HepG2 (cell line): ENCODE measurements around the gene ZNF26. TPM values are rescaled to one million over a fixed set of nuclear protein-coding genes. Genes with fewer than 3 reads are reported as not detected.

Source experiments
- FOXA3 ChIP-seq: IDR thresholded peaks from 2 replicates; pipeline ENCODE4 v1.6.1; 2016; ENCODE audit warnings: missing genetic modification reagents, missing compliant biosample characterization
- HDAC2 ChIP-seq: sonication (generic); formaldehyde crosslinking; IDR thresholded peaks from 2 replicates; pipeline ENCODE4 v1.4.0; 2020; ENCODE audit warnings: missing genetic modification reagents
- HOXA9 ChIP-seq: sonication (generic); formaldehyde crosslinking; IDR thresholded peaks from 2 replicates; pipeline ENCODE4 v1.8.1; 2022; ENCODE audit warnings: missing genetic modification reagents, mild to moderate bottlenecking, moderate library complexity, borderline replicate concordance
- TMF1 ChIP-seq: sonication (generic); formaldehyde crosslinking; IDR thresholded peaks from 2 replicates; pipeline ENCODE4 v1.8.1; 2022; ENCODE audit warnings: low read depth, missing genetic modification reagents
- TSC22D2 ChIP-seq: sonication (generic); formaldehyde crosslinking; IDR thresholded peaks from 2 replicates; pipeline ENCODE4 v1.5.1; 2020; ENCODE audit warnings: missing genetic modification reagents, mild to moderate bottlenecking, borderline replicate concordance
- ZNF234 ChIP-seq: sonication (generic); formaldehyde crosslinking; conservative IDR thresholded peaks from 2 replicates; pipeline ENCODE4 v1.5.1; 2020; ENCODE audit warnings: mild to moderate bottlenecking, missing genetic modification reagents
- ZNF350 ChIP-seq: sonication (generic); formaldehyde crosslinking; IDR thresholded peaks from 2 replicates; pipeline ENCODE4 v1.4.0; 2020; ENCODE audit warnings: mild to moderate bottlenecking, low read depth, missing genetic modification reagents, borderline replicate concordance
- ZNF441 ChIP-seq: sonication (generic); formaldehyde crosslinking; IDR thresholded peaks from 2 replicates; pipeline ENCODE4 v1.7.0; 2021; ENCODE audit warnings: missing genetic modification reagents, borderline replicate concordance
- ZNF549 ChIP-seq: sonication (generic); formaldehyde crosslinking; IDR thresholded peaks from 2 replicates; pipeline ENCODE4 v1.5.0; 2020; ENCODE audit warnings: missing genetic modification reagents
- ZNF562 ChIP-seq: sonication (generic); formaldehyde crosslinking; IDR thresholded peaks from 2 replicates; pipeline ENCODE4 v1.8.0; 2022; ENCODE audit warnings: missing genetic modification reagents, borderline replicate concordance
- ZNF563 ChIP-seq: sonication (generic); formaldehyde crosslinking; IDR thresholded peaks from 2 replicates; pipeline ENCODE4 v1.8.0; 2022; ENCODE audit warnings: mild to moderate bottlenecking, moderate library complexity, missing genetic modification reagents
- polyA plus RNA-seq, 8 experiments: library from polyadenylated mRNA; depleted of rRNA in 3 of 8; stranded (reverse) in 7 of 8; unstranded in 1 of 8; fragments of >200 nt; fragmentation: Illumina TruSeq in 4 of 8; extraction: Trizol in 4 of 8; gene quantifications; 2 replicates each; pipeline versions ENCODE4 v1.2.1 to v1.2.3, GENCODE V29; 2011 to 2016; ENCODE audit warnings: low read depth in 4 of 8, missing spikeins in 1 of 8, mixed read lengths in 1 of 8; ENCODE audit not compliant: insufficient read depth in 1 of 8
- total RNA-seq, 5 experiments: library from RNA; depleted of rRNA; stranded (reverse); fragments of >200 nt; fragmentation: Illumina TruSeq; extraction: Trizol; gene quantifications; 2 replicates each; pipeline ENCODE4 v1.2.3, GENCODE V29; 2016; ENCODE audit warnings: low read depth in 1 of 5
- TF ChIP-seq, protein P1 (sequence below): sonication (generic); formaldehyde crosslinking; IDR thresholded peaks from 2 replicates; pipeline ENCODE4 v1.4.0; 2020; ENCODE audit warnings: missing genetic modification reagents, low read depth, mild to moderate bottlenecking, borderline replicate concordance
- TF ChIP-seq, protein P2 (sequence below): sonication (generic); formaldehyde crosslinking; IDR thresholded peaks from 2 replicates; pipeline ENCODE4 v1.4.0; 2020; ENCODE audit warnings: mild to moderate bottlenecking, missing genetic modification reagents
- TF ChIP-seq, protein P3 (sequence below): sonication (generic); formaldehyde crosslinking; IDR thresholded peaks from 2 replicates; pipeline ENCODE4 v1.8.0; 2022; ENCODE audit warnings: missing genetic modification reagents, mild to moderate bottlenecking, borderline replicate concordance
- TF ChIP-seq, protein P4 (sequence below): sonication (generic); formaldehyde crosslinking; IDR thresholded peaks from 2 replicates; pipeline ENCODE4 v1.4.0; 2020; ENCODE audit warnings: mild to moderate bottlenecking, low read depth, missing genetic modification reagents
- TF ChIP-seq, protein P5 (sequence below): sonication (generic); formaldehyde crosslinking; IDR thresholded peaks from 2 replicates; pipeline ENCODE4 v1.4.0; 2020; ENCODE audit warnings: missing genetic modification reagents
- TF ChIP-seq, protein P6 (sequence below): sonication (generic); formaldehyde crosslinking; IDR thresholded peaks from 2 replicates; pipeline ENCODE4 v1.5.0; 2020; ENCODE audit warnings: missing genetic modification reagents

The ZNF26 gene
- total and polyA plus RNA-seq, 2 of the 13 experiments (the other 11 are each of a cell fraction or from before 2014, with no cell fraction given): 3.8 to 6.5 TPM

DNA sequence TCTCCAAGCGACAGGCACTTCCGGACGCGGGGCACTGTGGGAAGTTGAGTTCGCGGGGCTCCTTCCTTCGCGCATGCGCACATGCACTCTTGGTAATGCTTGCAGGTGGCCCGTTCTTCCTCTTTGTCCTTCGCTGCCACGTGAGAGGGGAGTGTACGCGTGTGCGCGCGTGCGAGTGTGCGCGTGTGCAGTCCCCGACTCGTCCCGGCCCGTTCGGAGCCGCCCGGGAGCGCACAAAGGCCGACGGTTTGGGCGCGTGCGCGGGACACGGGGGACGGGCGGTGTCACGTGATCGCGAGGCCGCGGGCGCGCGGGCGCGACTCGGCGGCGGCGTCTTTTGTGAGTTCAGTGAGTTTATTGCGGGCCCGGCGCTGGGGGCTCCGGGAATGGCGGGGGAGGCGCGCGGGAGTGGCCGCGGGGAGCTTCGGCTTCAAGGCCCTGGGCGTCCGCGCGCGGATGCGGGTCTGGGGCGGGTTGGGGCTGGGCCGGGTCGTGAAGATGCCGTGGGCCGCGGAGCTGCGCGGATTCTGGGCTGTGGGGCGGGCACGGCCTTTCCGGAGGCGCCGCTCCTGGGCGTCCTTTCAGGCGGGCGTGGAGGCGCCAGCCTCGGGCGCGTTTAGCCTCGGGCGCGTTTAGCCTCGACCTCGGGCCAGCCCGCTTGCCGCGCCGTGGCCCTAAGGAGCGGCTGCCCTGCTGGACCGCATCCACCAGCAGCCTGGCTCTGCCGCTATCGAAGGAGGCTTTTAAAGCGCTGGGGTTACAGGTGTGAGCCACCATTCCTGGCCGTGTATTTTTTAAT, 51.2 kb downstream of the ZNF26 start, which contains the start of gene ZNF84 (continued):
- TF ChIP-seq, protein P1, sequence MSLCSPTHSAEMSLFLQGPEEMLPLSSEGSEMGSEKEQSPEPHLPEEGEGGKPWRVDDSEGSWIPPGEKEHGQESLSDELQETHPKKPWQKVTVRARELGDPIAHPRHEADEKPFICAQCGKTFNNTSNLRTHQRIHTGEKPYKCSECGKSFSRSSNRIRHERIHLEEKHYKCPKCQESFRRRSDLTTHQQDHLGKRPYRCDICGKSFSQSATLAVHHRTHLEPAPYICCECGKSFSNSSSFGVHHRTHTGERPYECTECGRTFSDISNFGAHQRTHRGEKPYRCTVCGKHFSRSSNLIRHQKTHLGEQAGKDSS (CRISPR knock-in tag): peak; percentile 88; the same call in 1 of the 2 replicates
- TF ChIP-seq ZNF563: peak; percentile 97; the same call in 1 of the 2 replicates
- TF ChIP-seq, protein P2, sequence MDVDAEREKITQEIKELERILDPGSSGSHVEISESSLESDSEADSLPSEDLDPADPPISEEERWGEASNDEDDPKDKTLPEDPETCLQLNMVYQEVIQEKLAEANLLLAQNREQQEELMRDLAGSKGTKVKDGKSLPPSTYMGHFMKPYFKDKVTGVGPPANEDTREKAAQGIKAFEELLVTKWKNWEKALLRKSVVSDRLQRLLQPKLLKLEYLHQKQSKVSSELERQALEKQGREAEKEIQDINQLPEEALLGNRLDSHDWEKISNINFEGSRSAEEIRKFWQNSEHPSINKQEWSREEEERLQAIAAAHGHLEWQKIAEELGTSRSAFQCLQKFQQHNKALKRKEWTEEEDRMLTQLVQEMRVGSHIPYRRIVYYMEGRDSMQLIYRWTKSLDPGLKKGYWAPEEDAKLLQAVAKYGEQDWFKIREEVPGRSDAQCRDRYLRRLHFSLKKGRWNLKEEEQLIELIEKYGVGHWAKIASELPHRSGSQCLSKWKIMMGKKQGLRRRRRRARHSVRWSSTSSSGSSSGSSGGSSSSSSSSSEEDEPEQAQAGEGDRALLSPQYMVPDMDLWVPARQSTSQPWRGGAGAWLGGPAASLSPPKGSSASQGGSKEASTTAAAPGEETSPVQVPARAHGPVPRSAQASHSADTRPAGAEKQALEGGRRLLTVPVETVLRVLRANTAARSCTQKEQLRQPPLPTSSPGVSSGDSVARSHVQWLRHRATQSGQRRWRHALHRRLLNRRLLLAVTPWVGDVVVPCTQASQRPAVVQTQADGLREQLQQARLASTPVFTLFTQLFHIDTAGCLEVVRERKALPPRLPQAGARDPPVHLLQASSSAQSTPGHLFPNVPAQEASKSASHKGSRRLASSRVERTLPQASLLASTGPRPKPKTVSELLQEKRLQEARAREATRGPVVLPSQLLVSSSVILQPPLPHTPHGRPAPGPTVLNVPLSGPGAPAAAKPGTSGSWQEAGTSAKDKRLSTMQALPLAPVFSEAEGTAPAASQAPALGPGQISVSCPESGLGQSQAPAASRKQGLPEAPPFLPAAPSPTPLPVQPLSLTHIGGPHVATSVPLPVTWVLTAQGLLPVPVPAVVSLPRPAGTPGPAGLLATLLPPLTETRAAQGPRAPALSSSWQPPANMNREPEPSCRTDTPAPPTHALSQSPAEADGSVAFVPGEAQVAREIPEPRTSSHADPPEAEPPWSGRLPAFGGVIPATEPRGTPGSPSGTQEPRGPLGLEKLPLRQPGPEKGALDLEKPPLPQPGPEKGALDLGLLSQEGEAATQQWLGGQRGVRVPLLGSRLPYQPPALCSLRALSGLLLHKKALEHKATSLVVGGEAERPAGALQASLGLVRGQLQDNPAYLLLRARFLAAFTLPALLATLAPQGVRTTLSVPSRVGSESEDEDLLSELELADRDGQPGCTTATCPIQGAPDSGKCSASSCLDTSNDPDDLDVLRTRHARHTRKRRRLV (CRISPR knock-in tag): no peak
- TF ChIP-seq FOXA3 (CRISPR knock-in tag): peak; percentile 63
- TF ChIP-seq ZNF549: no peak
- TF ChIP-seq ZNF441 (CRISPR knock-in tag): peak; percentile 84; the same call in 1 of the 2 replicates
- TF ChIP-seq HDAC2: peak; percentile 72
- TF ChIP-seq TMF1 (CRISPR knock-in tag): peak; percentile 47; the same call in 1 of the 2 replicates
- TF ChIP-seq ZNF562 (CRISPR knock-in tag): peak; percentile 74; the same call in 1 of the 2 replicates
- 0 out of 2 replicates have a peak, but pooled peaks have one; percentile 42 for TF ChIP-seq ZNF234 (CRISPR knock-in tag)
- TF ChIP-seq, protein P3, sequence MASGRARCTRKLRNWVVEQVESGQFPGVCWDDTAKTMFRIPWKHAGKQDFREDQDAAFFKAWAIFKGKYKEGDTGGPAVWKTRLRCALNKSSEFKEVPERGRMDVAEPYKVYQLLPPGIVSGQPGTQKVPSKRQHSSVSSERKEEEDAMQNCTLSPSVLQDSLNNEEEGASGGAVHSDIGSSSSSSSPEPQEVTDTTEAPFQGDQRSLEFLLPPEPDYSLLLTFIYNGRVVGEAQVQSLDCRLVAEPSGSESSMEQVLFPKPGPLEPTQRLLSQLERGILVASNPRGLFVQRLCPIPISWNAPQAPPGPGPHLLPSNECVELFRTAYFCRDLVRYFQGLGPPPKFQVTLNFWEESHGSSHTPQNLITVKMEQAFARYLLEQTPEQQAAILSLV: peak; percentile 64
- TF ChIP-seq HOXA9 (CRISPR knock-in tag): peak; percentile 91
- TF ChIP-seq TSC22D2 (CRISPR knock-in tag): peak; percentile 79; the same call in 1 of the 2 replicates
- peak; percentile 82; the same call in 1 of the 2 replicates for TF ChIP-seq ZNF350 (CRISPR knock-in tag)
- TF ChIP-seq, protein P4, sequence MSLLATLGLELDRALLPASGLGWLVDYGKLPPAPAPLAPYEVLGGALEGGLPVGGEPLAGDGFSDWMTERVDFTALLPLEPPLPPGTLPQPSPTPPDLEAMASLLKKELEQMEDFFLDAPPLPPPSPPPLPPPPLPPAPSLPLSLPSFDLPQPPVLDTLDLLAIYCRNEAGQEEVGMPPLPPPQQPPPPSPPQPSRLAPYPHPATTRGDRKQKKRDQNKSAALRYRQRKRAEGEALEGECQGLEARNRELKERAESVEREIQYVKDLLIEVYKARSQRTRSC (CRISPR knock-in tag): 0 out of 2 replicates have a peak, but pooled peaks have one; percentile 67
- TF ChIP-seq, protein P5, sequence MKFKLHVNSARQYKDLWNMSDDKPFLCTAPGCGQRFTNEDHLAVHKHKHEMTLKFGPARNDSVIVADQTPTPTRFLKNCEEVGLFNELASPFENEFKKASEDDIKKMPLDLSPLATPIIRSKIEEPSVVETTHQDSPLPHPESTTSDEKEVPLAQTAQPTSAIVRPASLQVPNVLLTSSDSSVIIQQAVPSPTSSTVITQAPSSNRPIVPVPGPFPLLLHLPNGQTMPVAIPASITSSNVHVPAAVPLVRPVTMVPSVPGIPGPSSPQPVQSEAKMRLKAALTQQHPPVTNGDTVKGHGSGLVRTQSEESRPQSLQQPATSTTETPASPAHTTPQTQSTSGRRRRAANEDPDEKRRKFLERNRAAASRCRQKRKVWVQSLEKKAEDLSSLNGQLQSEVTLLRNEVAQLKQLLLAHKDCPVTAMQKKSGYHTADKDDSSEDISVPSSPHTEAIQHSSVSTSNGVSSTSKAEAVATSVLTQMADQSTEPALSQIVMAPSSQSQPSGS (CRISPR knock-in tag): 0 out of 2 replicates have a peak, but pooled peaks have one; percentile 62
- TF ChIP-seq, protein P6, sequence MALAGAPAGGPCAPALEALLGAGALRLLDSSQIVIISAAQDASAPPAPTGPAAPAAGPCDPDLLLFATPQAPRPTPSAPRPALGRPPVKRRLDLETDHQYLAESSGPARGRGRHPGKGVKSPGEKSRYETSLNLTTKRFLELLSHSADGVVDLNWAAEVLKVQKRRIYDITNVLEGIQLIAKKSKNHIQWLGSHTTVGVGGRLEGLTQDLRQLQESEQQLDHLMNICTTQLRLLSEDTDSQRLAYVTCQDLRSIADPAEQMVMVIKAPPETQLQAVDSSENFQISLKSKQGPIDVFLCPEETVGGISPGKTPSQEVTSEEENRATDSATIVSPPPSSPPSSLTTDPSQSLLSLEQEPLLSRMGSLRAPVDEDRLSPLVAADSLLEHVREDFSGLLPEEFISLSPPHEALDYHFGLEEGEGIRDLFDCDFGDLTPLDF (CRISPR knock-in tag): 0 out of 2 replicates have a peak, but pooled peaks have one; percentile 60
